ENCODE data around the gene HIRIP3. TPM values are rescaled to one million over a fixed set of nuclear protein-coding genes. Genes with fewer than 3 reads are reported as not detected.

Gene HIRIP3
- total RNA-seq, 4 donors from 2014 or later: 5.8 to 15.1 (median 13.1) TPM

DNA sequence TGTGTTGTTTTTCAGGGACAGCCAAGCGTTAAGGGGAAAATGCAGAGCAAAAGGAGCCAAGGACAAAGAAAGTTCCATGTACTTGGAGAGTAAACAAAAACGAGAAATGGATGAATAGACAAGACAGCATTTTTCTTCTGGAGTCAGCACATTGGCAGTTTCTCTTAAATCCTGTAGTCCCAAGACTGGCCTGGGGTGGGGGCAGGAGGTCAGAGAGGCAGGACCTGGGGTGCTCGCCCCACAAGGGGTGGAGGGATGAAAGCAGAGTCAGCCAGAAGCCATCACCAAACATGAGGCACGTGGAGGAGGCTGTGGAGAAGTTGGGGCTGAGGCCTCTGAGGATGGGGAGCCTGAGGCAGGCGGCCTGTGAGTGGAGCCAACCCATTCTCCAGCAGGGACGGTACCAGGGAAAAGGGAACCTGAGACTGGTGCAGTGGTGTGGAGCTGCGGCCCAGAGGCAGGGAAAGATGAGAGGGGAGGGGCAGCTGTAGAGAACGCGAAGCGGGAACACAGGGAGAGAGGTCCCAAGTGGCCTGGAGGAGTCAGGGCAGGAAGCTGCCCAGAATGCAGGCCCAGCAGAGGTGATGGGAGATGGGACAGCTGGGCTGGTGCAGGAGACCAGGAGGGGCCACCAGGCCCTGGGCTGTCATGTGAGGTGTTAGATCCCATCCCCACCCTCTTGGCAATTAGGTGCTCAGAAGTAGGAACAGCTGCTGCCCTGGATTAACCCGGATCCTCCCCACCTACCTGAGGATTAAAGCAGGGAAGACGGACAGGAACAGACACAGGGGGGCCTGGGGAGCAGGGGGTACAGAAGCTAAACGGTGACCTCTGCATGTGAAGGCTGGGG lies 32.4 kb upstream of the HIRIP3 start:
- Histone ChIP-seq H3K4me1 (peaks cover 0 to 8% (median 3%) of the 10 kb centered on the region in 4 donors), H3K27ac (no peak overlapping the region), H3K4me3 (no peak overlapping the region), H3K27me3 (peaks cover 0 to 29% of the 10 kb centered on the region in 2 donors), H3K9me3 (no peaks in the 10 kb centered on the region), H3K36me3 (no peaks in the 10 kb centered on the region)
- no peak for TF ChIP-seq POLR2A (IDR thresholded peaks at IDR 0.05)
- TF ChIP-seq, protein P1, sequence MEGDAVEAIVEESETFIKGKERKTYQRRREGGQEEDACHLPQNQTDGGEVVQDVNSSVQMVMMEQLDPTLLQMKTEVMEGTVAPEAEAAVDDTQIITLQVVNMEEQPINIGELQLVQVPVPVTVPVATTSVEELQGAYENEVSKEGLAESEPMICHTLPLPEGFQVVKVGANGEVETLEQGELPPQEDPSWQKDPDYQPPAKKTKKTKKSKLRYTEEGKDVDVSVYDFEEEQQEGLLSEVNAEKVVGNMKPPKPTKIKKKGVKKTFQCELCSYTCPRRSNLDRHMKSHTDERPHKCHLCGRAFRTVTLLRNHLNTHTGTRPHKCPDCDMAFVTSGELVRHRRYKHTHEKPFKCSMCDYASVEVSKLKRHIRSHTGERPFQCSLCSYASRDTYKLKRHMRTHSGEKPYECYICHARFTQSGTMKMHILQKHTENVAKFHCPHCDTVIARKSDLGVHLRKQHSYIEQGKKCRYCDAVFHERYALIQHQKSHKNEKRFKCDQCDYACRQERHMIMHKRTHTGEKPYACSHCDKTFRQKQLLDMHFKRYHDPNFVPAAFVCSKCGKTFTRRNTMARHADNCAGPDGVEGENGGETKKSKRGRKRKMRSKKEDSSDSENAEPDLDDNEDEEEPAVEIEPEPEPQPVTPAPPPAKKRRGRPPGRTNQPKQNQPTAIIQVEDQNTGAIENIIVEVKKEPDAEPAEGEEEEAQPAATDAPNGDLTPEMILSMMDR (IDR thresholded peaks at IDR 0.05): no peak
- DNase-seq: no peak

DNA sequence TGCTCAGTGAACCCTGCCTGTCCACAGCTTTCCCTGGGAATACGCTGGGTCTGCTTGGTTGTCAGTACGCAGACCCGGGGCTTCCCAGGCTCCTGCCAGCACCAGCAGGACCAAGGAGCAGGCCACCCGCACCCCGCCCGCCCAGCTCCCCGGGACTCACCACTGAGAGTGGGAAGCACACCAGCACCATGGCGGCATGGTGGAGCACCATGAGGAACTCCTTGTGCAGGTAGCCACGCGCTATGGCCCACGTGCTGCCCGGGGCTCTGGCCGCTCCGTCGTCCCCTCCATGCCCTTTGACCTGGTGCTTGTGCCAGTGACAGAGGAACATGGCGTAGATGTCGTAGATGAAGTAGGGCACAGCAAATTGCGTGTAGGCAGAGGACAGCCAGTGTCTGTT lies 31.0 kb upstream of the HIRIP3 start:
- H3K27me3 ChIP-seq: peaks cover 0 to 20% of the 10 kb centered on the region in 2 donors
- no peaks in the 10 kb centered on the region for H3K36me3 ChIP-seq
- H3K9me3 ChIP-seq: no peaks in the 10 kb centered on the region
- no peak overlapping the region for H3K27ac ChIP-seq
- peaks cover 0 to 9% (median 3%) of the 10 kb centered on the region in 4 donors for H3K4me1 ChIP-seq
- no peak overlapping the region for H3K4me3 ChIP-seq
- DNase-seq: no peak
- TF ChIP-seq POLR2A (IDR thresholded peaks at IDR 0.05): no peak
- TF ChIP-seq, protein P1 (IDR thresholded peaks at IDR 0.05): no peak

DNA sequence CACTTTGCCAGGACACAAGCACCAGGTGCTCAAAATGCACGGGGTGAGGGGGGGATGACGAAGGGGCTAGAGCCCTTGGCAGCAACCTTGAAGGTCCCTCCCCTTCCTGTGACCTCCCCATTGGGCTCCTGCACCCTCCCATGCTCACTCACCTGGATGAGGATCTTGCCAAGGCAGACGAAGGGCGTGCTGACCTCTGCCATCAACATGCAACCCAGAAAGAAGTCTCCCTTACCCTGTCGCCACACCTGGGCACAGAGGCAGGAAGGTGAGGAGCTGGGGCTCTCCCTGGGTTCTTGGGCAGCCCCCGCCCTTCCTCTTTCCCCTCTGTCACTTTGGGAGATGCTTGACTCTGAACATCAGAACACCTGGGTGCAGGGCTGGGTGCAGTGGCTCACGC lies 30.2 kb upstream of the HIRIP3 start:
- Histone ChIP-seq H3K27me3 (peaks cover 0 to 13% of the 10 kb centered on the region in 2 donors), H3K4me1 (peaks cover 0 to 9% (median 4%) of the 10 kb centered on the region in 4 donors), H3K9me3 (no peaks in the 10 kb centered on the region), H3K4me3 (no peak overlapping the region), H3K27ac (no peak overlapping the region), H3K36me3 (no peaks in the 10 kb centered on the region)
- no peak for TF ChIP-seq POLR2A (IDR thresholded peaks at IDR 0.05)
- TF ChIP-seq, protein P1 (IDR thresholded peaks at IDR 0.05): no peak
- DNase-seq: no peak

DNA sequence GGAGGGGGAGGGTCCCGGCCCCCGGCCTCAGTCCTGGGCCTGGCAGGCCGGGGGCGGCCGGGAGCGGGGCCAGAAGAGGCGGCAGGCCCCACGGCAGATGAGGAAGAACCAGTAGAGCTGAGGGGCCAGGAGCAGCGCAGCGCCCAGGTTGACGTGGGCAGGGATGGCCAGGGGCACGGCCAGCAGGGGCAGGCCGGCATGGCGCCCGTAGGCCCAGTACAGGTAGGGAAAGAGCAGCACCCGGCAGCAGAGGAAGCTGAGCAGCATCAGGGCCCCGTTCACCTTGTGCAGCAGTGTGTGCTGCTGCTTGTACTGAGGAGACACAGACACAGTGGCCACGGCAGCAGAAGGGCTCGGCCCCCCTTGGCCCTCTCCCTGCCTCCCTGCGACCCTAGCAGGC lies 29.7 kb upstream of the HIRIP3 start:
- Histone ChIP-seq H3K27me3 (peaks cover 0 to 9% of the 10 kb centered on the region in 2 donors), H3K36me3 (no peaks in the 10 kb centered on the region), H3K27ac (no peak overlapping the region), H3K4me1 (peaks cover 0 to 9% (median 4%) of the 10 kb centered on the region in 4 donors), H3K4me3 (no peak overlapping the region), H3K9me3 (no peaks in the 10 kb centered on the region)
- no peak for TF ChIP-seq POLR2A (IDR thresholded peaks at IDR 0.05)
- TF ChIP-seq, protein P1 (IDR thresholded peaks at IDR 0.05): no peak
- DNase-seq: no peak

DNA sequence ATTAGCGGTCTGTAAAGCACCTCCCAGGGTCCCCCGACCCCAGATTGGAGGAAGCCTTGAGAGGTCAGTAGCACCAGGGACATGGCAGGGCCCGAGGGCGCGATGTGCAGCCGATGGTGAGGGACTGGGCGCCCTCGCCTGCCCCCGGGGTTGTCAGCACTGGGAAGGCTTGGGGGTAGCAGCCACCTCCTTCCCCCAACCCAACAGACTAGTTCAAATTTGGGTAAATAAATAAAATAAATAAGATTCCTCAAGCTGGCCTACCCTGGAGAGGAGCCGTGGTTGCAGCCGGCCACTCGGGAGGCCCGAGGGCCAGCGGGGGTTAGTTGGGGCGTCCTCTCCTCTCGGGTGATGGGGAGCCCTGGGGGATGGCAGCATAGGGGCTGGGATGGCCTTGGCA lies 29.0 kb upstream of the HIRIP3 start:
- no peak for TF ChIP-seq POLR2A (IDR thresholded peaks at IDR 0.05)
- Histone ChIP-seq H3K4me1 (peaks cover 0 to 9% (median 4%) of the 10 kb centered on the region in 4 donors), H3K36me3 (no peaks in the 10 kb centered on the region), H3K9me3 (no peaks in the 10 kb centered on the region), H3K27me3 (peaks cover 0 to 4% of the 10 kb centered on the region in 2 donors), H3K4me3 (no peak overlapping the region), H3K27ac (no peak overlapping the region)
- DNase-seq: no peak

DNA sequence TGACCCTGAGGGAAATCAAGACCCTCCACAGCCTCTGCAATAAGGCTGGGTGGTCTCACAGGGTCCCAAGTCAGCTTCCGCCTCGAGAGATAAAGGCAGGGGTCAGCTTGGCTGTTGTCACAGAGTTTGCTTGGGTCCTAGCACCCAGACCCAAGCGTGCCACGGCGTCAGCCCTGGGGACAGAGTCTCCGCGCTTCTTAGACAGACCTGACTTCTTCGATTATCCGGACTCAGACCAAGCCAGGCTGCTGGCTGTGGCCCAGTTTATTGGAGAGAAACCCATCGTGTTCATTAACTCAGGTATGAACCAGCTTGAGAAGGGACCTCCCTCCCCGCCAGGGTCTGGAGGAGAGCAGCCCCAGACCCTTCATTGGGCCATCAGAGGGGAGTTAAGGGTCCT lies 28.2 kb upstream of the HIRIP3 start:
- Histone ChIP-seq H3K27me3 (peaks cover 0 to 4% of the 10 kb centered on the region in 2 donors), H3K36me3 (no peaks in the 10 kb centered on the region), H3K4me1 (peaks cover 0 to 9% (median 4%) of the 10 kb centered on the region in 4 donors), H3K4me3 (no peak overlapping the region), H3K27ac (no peak overlapping the region), H3K9me3 (no peaks in the 10 kb centered on the region)
- TF ChIP-seq, protein P1 (IDR thresholded peaks at IDR 0.05): no peak
- TF ChIP-seq POLR2A (IDR thresholded peaks at IDR 0.05): no peak
- no peak for DNase-seq
